Stimulated activated CD8-positive, alpha-beta memory T cell treated with anti-CD3 and anti-CD28 coated beads, Interleukin-15, amount 100 ng/mL, for 1 hour (primary cell): ENCODE results near the gene HUWE1.
A peak's percentile ranks its signal among the peaks of the same experiment; 100 is the strongest.

Experiments used
- DNase-seq: peaks from one replicate; pipeline ENCODE4 v3.0.0-alpha.2; 2020; ENCODE audit warnings: low read depth

The HUWE1 gene

GRCh38 chrX:53688300-53688699 is 1.8 kb upstream of the HUWE1 start:
- no peak for DNase-seq

DNA sequence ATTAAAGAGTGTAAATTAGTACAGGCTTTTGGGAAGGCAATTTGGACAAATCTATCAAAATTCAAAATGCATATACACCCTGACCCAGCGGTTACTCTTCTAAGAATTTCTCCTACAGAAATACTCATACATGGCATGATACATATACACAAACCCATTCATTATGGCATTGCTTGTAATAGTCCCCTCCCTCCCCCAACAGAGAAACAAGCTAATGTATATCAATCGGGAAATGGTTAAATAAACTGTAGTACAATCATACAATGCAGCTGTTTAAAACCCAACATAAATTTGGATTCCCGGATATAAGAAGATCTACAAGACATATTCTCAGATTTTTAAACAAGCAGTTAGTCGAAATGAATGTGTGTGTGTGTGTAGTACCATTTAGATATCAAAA is 808 bp downstream of the HUWE1 start:
- DNase-seq: no peak

DNA sequence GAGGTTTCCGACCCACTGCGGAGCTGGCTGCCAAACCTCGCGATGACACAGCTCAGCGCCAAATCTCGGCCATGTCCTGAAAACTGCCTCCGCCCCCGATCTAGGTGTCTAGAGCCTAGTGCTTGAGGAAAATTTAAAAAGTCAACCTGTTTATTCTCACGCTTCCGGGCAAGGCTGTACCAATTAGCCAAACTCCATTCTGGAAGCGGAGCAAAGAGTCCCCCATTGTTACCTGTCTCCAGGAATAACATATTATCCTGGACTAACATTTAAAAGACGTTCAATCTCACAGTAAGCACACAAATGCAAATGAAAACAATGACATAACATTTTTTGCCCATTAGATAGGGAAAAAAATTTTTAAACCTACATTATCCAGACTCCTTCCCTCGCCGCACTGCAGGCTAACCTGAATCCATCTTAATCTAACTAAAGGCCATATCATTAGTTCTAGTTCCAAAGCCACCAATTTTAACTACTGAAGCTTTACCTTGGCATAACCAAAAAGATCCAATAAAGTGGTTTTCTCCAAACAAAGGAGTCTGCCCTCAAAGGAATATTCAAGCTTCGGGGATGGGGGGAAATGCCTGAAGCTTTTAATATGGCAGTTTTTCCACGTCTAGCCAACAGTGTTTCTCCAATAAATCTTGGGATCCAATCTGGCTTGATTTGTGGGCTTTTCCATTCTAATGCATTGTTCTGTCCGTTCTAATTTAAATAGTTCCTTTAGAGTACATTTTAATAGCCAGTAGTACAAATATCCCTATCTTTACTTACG is 1.9 kb downstream of the HUWE1 start:
- no peak for DNase-seq

- DNase-seq: peak; percentile 67
These were observed 2.7 kb downstream of the HUWE1 start for GRCh38 chrX:53683556-53684414.

DNA sequence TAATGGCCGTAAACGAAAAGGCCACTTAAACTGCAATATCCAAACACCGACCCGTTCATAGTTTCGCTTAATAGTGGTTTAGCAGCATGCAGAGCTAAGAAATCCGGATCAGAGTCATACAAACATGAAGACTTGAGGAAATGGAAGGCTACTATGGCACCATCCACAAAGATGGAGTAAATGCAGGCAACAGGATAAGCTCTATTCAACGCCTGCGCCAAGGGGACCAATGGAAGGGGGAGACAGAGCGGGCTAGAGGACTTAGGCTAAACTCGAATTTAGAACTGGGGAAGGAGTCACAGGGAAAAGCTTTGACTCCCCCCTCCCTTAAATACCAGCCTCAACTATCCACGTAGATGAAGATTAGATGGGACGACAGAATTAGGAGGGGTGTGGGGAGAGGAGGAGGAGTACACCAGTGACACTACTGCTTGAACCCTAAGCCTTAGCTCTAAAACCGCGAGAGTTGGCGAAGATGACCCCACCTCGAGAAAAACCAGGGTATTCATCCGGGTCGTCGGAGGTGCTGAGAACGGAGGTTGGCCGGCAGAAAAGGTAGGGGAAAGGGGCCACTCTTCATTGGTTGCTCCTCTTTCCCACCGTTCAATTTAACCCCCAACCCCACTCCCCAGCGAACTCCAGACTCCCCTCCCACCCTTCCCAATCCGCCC is 3.5 kb downstream of the HUWE1 start:
- no peak for DNase-seq

DNA sequence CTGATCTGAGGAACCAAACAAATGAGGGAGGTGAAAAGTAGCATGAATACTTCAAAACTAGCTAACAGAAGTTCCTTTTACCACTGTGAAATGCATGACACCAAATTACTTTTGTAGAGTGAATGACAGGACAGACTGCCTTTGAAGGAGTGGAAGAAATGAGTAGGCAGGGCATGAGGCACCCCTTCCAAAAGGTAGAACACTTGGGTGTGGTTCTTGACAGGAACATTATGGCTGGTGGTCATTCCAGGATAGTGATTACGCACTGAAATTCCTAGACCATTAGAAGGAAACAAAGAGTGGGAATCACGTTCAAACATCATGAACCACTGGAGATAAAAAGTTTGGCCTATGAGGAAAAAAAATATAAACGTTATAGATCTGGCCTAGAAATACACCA is 4.9 kb downstream of the HUWE1 start:
- no peak for DNase-seq

DNA sequence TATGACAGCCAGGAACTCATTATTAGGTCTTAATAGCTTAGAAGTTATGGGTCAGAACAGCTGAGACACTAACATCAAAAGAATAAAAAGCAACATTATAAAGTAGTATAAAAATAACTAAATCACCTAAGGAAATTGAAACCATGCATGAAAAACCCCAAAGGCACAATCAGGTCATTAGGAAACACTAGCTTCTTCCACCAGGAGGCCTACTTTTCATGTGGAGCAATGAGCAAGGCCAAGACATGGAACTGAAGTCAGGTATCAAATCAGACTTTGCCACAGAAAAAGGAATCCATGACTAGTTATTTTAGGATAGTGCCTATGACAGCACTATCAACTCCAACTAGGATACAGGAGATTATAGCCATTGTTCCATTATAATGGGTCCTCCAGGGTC is 7.9 kb downstream of the HUWE1 start:
- DNase-seq: no peak

- DNase-seq: no peak
These were observed 9.2 kb downstream of the HUWE1 start for GRCh38 chrX:53677286-53677685.

DNA sequence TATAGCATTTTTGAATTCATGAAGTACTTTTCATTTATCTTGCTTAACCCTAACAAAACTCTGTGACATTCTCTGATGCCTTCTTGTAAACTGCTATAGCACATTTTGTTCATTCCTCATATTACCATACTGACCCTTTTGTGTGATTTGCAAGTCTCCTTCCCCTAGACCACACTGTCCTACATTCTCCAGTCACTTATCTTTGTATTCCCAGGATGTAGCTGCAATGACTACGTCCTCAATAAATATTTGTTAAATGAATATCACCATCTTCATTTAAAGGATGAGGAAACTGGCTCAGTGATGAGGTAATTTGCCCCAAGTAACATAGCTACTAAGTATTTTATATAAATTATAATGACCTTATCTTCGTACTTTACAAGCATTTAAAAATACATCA is 11.9 kb downstream of the HUWE1 start:
- no peak for DNase-seq

GRCh38 chrX:53669258-53669657 is 17.3 kb downstream of the HUWE1 start:
- no peak for DNase-seq

- DNase-seq: no peak
These were observed 20.3 kb downstream of the HUWE1 start for GRCh38 chrX:53666171-53666570.

GRCh38 chrX:53660004-53660403 is 26.5 kb downstream of the HUWE1 start:
- no peak for DNase-seq

- no peak for DNase-seq
These were observed 27.5 kb downstream of the HUWE1 start for GRCh38 chrX:53659039-53659438.

GRCh38 chrX:53656845-53657244 is 29.7 kb downstream of the HUWE1 start:
- DNase-seq: no peak

DNA sequence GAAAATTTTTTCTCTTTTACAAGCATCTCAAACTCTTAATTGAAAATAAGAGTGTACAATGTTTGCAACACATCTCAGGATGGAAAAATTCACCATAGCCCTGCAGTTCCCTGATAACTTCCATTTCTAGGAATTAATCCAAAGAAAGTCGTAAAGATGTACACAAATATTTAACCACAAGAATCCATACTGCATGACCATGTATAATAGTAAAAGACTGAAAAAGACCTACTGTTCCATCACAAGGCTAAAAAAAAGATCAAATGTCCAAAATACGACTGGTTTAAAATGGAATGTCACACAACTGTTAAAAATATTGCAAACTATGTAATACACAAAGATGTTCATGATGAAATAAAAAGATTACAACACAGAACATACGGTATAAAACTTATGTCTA is 32.1 kb downstream of the HUWE1 start:
- no peak for DNase-seq

DNA sequence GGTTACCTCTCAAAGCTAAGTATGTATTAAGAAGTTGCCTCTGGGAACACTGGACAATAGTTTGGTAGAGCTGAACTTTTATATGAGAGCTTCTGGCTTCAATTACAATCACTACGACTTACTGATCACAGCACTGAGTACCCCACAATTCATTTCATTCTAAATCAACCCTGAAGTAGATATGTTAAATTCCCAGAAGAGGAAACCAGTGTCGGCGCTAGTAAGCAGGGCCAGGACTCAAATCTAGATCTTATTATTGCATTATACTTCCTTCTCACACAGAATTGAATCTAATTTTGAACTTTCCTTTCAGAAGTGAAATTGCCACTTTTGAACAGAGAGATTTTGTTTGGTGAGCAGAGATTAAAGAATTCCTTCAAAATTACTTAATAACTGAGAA is 41.8 kb downstream of the HUWE1 start:
- no peak for DNase-seq

GRCh38 chrX:53642337-53642736 is 44.2 kb downstream of the HUWE1 start:
- no peak for DNase-seq

GRCh38 chrX:53639257-53639656 is 47.3 kb downstream of the HUWE1 start:
- no peak for DNase-seq

GRCh38 chrX:53637479-53637878 is 49.0 kb downstream of the HUWE1 start:
- no peak for DNase-seq

DNA sequence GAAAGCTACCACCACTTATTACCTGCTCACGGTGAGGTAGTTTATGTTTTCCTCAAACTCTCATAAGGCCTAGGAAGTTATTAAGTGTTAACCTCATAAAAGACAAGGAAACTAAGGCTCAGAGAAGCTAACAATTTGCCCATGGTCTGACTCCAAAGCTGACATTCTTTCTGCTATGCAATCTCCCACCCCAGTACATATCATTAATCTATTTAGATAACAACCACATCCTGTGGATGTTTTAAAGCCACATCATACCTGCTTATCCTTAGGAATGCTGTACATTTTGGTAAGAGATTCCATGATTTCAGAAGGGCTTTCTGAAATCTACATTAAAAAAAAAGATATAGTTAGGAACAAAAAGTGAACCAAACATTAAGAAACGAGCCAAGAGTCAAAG is 55.4 kb downstream of the HUWE1 start:
- no peak for DNase-seq

GRCh38 chrX:53630261-53630660 is 56.3 kb downstream of the HUWE1 start:
- DNase-seq: no peak

GRCh38 chrX:53622431-53622830 is 64.1 kb downstream of the HUWE1 start:
- DNase-seq: no peak

DNA sequence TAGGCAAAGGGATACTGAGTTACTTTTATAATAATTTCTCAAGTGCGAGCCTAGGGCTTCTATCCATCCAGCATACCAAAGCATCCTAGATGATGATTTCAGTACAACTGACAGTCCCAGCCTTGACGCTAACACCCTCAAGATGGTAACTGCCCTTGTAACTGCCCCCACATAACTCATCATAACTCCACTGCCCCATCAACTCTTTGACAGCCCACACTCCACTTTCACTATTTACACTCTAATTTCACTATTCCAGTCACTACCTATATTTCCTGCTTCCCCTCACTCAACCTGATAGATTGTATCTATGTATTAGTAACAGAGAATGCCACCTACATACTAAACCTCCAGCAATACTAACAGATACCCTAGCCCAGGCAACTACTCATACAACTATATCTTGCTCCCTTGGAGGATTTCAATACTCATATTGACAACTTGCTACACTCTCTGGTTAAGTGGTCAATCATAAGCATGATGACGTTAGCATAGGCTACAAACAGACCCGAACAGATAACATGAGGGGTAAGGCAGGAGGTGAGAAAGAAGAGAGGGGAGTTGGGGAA is 65.0 kb downstream of the HUWE1 start:
- DNase-seq: no peak
